ENCODE results near the gene SAP30BP. TPM values are rescaled to one million over a fixed set of nuclear protein-coding genes. Genes with fewer than 3 reads are reported as not detected.
A peak's percentile ranks its signal among the peaks of the same experiment; 100 is the strongest.

Gene SAP30BP
- polyA plus RNA-seq, 1 donor, result 70.7 TPM

DNA sequence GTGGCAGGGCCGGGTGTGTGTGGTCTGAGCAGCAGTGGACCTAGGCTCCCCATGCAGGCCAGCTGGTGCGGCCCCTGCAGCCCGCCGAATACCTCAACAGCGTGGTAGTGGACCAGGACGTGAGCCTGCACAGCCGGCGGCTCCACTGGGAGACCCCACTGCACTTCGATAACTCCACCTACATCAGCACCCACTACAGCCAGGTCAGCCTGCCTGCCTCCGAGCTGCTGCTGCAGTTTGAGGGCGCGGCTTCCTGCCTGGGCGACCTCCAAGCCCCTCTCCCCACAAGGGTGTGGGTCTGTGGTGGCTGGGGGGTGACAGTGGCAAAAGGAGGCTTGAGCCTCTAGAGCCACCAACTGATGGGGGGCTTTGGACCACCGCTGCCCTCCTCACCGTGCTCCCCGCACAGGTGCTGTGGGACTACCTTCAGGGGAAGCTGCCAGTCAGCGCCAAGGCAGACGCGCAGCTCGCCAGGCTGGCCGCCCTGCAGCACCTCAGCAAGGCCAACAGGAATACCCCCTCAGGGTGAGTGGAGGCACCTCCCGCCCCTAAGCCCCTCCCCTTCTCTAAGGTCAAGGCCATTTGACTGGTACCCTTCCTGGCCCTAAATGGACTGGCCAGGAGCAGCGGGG lies 42.3 kb upstream of the SAP30BP start:
- DNase-seq, result no peak
- no CpG with 5 or more reads among the region's 23 CpGs for WGBS (ENCODE audit: insufficient coverage, low lambda C conversion rate)
- H3K27me3 ChIP-seq (ENCODE audit: control insufficient read depth, insufficient read depth, low read length), result no peaks in the 10 kb centered on the region
- H3K27ac ChIP-seq (ENCODE audit: low read length), result no peak overlapping the region
- H3K9me3 ChIP-seq (ENCODE audit: control insufficient read depth, low read depth, low read length), result no peaks in the 10 kb centered on the region
- H3K4me3 ChIP-seq (ENCODE audit: low read length), result no peak overlapping the region
- no peaks in the 10 kb centered on the region for H3K4me1 ChIP-seq (ENCODE audit: control insufficient read depth, insufficient read depth, low read length)
- peaks cover 91% of the 10 kb centered on the region for H3K36me3 ChIP-seq (ENCODE audit: control insufficient read depth, insufficient read depth, low read length)

GRCh38 chr17:75625813-75626486 lies 41.2 kb upstream of the SAP30BP start:
- DNase-seq, result no peak
- no peaks in the 10 kb centered on the region for H3K4me1 ChIP-seq (ENCODE audit: control insufficient read depth, insufficient read depth, low read length)
- H3K4me3 ChIP-seq (ENCODE audit: low read length), result no peak overlapping the region
- no peaks in the 10 kb centered on the region for H3K9me3 ChIP-seq (ENCODE audit: control insufficient read depth, low read depth, low read length)
- H3K27ac ChIP-seq (ENCODE audit: low read length), result no peak overlapping the region
- WGBS (ENCODE audit: insufficient coverage, low lambda C conversion rate), result no CpG with 5 or more reads among the region's 15 CpGs
- H3K36me3 ChIP-seq (ENCODE audit: control insufficient read depth, insufficient read depth, low read length), result peaks cover 90% of the 10 kb centered on the region
- H3K27me3 ChIP-seq (ENCODE audit: control insufficient read depth, insufficient read depth, low read length), result no peaks in the 10 kb centered on the region

- H3K27ac ChIP-seq (ENCODE audit: low read length), result no peak overlapping the region
- no peak overlapping the region for H3K4me3 ChIP-seq (ENCODE audit: low read length)
- no CpG with 5 or more reads among the region's 11 CpGs for WGBS (ENCODE audit: insufficient coverage, low lambda C conversion rate)
- DNase-seq, result no peak
- peaks cover 2% of the 10 kb centered on the region for H3K9me3 ChIP-seq (ENCODE audit: control insufficient read depth, low read depth, low read length)
- peaks cover 90% of the 10 kb centered on the region for H3K36me3 ChIP-seq (ENCODE audit: control insufficient read depth, insufficient read depth, low read length)
- H3K4me1 ChIP-seq (ENCODE audit: control insufficient read depth, insufficient read depth, low read length), result no peaks in the 10 kb centered on the region
- H3K27me3 ChIP-seq (ENCODE audit: control insufficient read depth, insufficient read depth, low read length), result no peaks in the 10 kb centered on the region
These were observed 40.6 kb upstream of the SAP30BP start for GRCh38 chr17:75626496-75627038.

- peaks cover 89% of the 10 kb centered on the region for H3K36me3 ChIP-seq (ENCODE audit: control insufficient read depth, insufficient read depth, low read length)
- no CpG with 5 or more reads among the region's 10 CpGs for WGBS (ENCODE audit: insufficient coverage, low lambda C conversion rate)
These were observed 40.0 kb upstream of the SAP30BP start for GRCh38 chr17:75627094-75627493.

GRCh38 chr17:75628425-75628824 lies 38.7 kb upstream of the SAP30BP start:
- WGBS (ENCODE audit: insufficient coverage, low lambda C conversion rate), result no CpG with 5 or more reads among the region's 6 CpGs
- no peak for DNase-seq

More at GRCh38 chr17:75627094-75627493, 40.0 kb upstream of the SAP30BP start:
- Histone ChIP-seq H3K9me3 (ENCODE audit: control insufficient read depth, low read depth, low read length) (peaks cover 2% of the 10 kb centered on the region), H3K27ac (ENCODE audit: low read length) (no peak overlapping the region), H3K27me3 (ENCODE audit: control insufficient read depth, insufficient read depth, low read length) (no peaks in the 10 kb centered on the region), H3K4me3 (ENCODE audit: low read length) (no peak overlapping the region), H3K4me1 (ENCODE audit: control insufficient read depth, insufficient read depth, low read length) (peaks cover under 1% of the 10 kb centered on the region)
- no peak for DNase-seq

DNA sequence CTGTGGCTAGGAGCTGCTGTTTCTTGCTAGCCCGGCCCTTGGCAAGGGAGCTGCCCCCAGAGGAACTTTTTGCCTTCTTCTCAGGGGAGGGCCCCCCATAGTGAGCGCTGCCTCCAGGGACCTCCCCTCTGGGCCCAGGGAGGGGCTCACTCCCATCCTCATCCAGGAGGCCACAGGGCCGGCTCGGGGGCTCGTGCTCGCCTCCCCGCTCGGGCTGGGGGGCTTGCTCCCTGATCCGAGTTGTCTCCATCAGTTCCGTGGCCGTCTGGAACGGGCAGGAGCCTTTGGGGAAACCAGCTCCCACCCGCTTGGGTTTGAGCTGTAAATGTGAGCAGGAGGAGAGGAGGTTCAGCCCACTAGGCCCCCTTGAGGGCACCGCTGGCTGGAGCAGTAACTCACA lies 38.0 kb upstream of the SAP30BP start:
- DNase-seq, result no peak
- WGBS (ENCODE audit: insufficient coverage, low lambda C conversion rate), result no CpG with 5 or more reads among the region's 14 CpGs
- Histone ChIP-seq H3K27me3 (ENCODE audit: control insufficient read depth, insufficient read depth, low read length) (no peaks in the 10 kb centered on the region), H3K4me1 (ENCODE audit: control insufficient read depth, insufficient read depth, low read length) (peaks cover 21% of the 10 kb centered on the region), H3K27ac (ENCODE audit: low read length) (no peak overlapping the region), H3K4me3 (ENCODE audit: low read length) (no peak overlapping the region), H3K36me3 (ENCODE audit: control insufficient read depth, insufficient read depth, low read length) (peaks cover 72% of the 10 kb centered on the region), H3K9me3 (ENCODE audit: control insufficient read depth, low read depth, low read length) (peaks cover 2% of the 10 kb centered on the region)

More at GRCh38 chr17:75628425-75628824, 38.7 kb upstream of the SAP30BP start:
- Histone ChIP-seq H3K4me1 (ENCODE audit: control insufficient read depth, insufficient read depth, low read length) (peaks cover 14% of the 10 kb centered on the region), H3K9me3 (ENCODE audit: control insufficient read depth, low read depth, low read length) (peaks cover 2% of the 10 kb centered on the region), H3K36me3 (ENCODE audit: control insufficient read depth, insufficient read depth, low read length) (peaks cover 79% of the 10 kb centered on the region), H3K27ac (ENCODE audit: low read length) (no peak overlapping the region), H3K27me3 (ENCODE audit: control insufficient read depth, insufficient read depth, low read length) (no peaks in the 10 kb centered on the region), H3K4me3 (ENCODE audit: low read length) (no peak overlapping the region)

- H3K36me3 ChIP-seq (ENCODE audit: control insufficient read depth, insufficient read depth, low read length), result peaks cover 62% of the 10 kb centered on the region
- H3K4me1 ChIP-seq (ENCODE audit: control insufficient read depth, insufficient read depth, low read length), result peaks cover 32% of the 10 kb centered on the region
- no peak for DNase-seq
- peaks cover 2% of the 10 kb centered on the region for H3K9me3 ChIP-seq (ENCODE audit: control insufficient read depth, low read depth, low read length)
- no peak overlapping the region for H3K4me3 ChIP-seq (ENCODE audit: low read length)
- no peak overlapping the region for H3K27ac ChIP-seq (ENCODE audit: low read length)
- no CpG with 5 or more reads among the region's 26 CpGs for WGBS (ENCODE audit: insufficient coverage, low lambda C conversion rate)
- no peaks in the 10 kb centered on the region for H3K27me3 ChIP-seq (ENCODE audit: control insufficient read depth, insufficient read depth, low read length)
These were observed 36.8 kb upstream of the SAP30BP start for GRCh38 chr17:75630071-75630917.

DNA sequence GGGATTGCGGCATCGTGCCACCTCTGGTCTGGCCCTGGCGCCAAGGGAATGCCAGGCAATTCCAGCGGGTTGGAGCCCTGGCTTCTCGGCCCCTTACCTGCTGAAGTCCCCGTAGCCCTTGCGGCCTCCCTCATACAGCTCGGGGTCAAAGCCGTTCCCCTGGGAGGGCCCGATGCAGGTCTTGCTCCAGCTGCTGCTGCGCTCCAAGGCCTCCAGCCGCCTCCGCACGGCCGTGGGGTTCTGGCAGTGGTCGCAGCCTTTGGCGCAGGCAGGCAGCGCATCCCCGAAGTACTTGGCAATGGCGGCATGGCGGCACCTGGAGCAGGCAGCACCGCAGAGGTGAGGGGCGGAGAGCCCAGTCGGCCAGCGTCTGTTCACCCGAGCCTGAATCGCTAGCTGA lies 35.8 kb upstream of the SAP30BP start:
- no CpG with 5 or more reads among the region's 27 CpGs for WGBS (ENCODE audit: insufficient coverage, low lambda C conversion rate)
- peaks cover 53% of the 10 kb centered on the region for H3K36me3 ChIP-seq (ENCODE audit: control insufficient read depth, insufficient read depth, low read length)
- no peaks in the 10 kb centered on the region for H3K27me3 ChIP-seq (ENCODE audit: control insufficient read depth, insufficient read depth, low read length)

DNA sequence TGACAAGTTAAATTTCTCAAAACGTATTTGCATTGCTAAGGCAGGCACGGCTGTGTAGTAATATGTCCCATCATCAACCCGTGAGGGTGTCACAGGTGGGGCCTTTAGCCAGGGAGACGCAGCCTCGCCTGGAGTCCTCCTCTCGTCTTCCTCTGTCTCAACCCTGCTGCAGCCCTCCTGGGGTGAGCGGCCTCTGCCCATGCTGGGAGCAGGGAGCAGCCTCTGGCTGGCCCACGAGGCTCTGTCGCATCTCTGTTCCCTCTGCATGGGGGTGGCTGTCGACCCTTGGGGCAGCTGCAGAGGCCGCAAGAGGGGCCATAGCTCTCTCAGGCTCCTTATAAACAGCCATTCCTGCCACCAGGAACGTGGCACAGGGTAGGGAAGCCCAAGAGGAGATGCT lies 34.7 kb upstream of the SAP30BP start:
- DNase-seq, result no peak
- peaks cover 2% of the 10 kb centered on the region for H3K9me3 ChIP-seq (ENCODE audit: control insufficient read depth, low read depth, low read length)
- peaks cover 54% of the 10 kb centered on the region for H3K4me1 ChIP-seq (ENCODE audit: control insufficient read depth, insufficient read depth, low read length)
- H3K27me3 ChIP-seq (ENCODE audit: control insufficient read depth, insufficient read depth, low read length), result no peaks in the 10 kb centered on the region
- H3K27ac ChIP-seq (ENCODE audit: low read length), result peak overlapping the region; percentile 95
- no peak overlapping the region for H3K4me3 ChIP-seq (ENCODE audit: low read length)
- H3K36me3 ChIP-seq (ENCODE audit: control insufficient read depth, insufficient read depth, low read length), result peaks cover 46% of the 10 kb centered on the region
- WGBS (ENCODE audit: insufficient coverage, low lambda C conversion rate), result no CpG with 5 or more reads among the region's 12 CpGs

More for the DNA sequence above, 35.8 kb upstream of the SAP30BP start:
- Histone ChIP-seq H3K4me1 (ENCODE audit: control insufficient read depth, insufficient read depth, low read length) (peaks cover 43% of the 10 kb centered on the region), H3K4me3 (ENCODE audit: low read length) (no peak overlapping the region), H3K9me3 (ENCODE audit: control insufficient read depth, low read depth, low read length) (peaks cover 2% of the 10 kb centered on the region), H3K27ac (ENCODE audit: low read length) (no peak overlapping the region)
- DNase-seq, result no peak

DNA sequence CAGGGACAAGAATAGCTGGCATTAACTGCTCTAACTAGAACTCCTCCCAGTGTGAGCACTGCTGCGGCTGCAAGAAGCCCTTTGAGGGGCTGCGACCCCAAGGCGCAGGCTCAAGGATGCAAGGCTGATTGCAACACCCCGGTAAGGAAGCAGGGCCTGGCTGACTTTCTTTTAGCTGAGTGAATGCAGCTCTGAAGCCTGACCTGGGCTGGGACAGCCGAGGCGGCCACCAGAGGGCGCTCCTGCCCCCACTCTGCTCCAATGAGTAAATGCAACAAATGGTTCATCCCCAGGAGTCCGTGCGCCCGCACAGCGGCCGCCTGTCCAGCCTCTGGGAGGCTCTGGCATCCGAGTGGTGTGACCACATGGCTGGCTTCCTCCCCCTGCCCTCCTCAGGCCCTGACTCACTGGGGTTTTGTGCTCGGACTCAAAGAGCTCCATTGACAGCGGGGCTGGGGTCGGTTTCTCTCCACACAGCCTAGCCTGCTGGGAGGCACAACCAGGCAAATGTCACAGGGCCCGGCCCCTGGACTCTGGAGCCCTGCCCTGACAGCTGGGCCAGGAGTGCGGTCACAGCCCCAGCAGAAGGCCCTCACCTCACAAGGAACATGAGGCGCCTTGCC lies 34.2 kb upstream of the SAP30BP start, which contains the start of gene SMIM5:
TSS of gene SMIM5 (plus strand) at position 572 of the 623 bp plus-strand sequence. CDS start 6,768 bp downstream, outside the sequence.
- Histone ChIP-seq H3K36me3 (ENCODE audit: control insufficient read depth, insufficient read depth, low read length) (peaks cover 44% of the 10 kb centered on the region), H3K9me3 (ENCODE audit: control insufficient read depth, low read depth, low read length) (peaks cover 2% of the 10 kb centered on the region), H3K4me3 (ENCODE audit: low read length) (peak within 1 kb of the TSS; percentile 7), H3K27ac (ENCODE audit: low read length) (peak within 1 kb of the TSS; percentile 95), H3K27me3 (ENCODE audit: control insufficient read depth, insufficient read depth, low read length) (no peaks in the 10 kb centered on the region), H3K4me1 (ENCODE audit: control insufficient read depth, insufficient read depth, low read length) (peaks cover 57% of the 10 kb centered on the region)
- DNase-seq, result peak; percentile 84 to 85
- WGBS (ENCODE audit: insufficient coverage, low lambda C conversion rate), result no CpG with 5 or more reads among the region's 19 CpGs
